Activated B cell treated with CpG ODN at 0.5 μM for 24 hours (primary cell): ENCODE measurements around the gene DYRK3. TPM values are rescaled to one million over a fixed set of nuclear protein-coding genes. Genes with fewer than 3 reads are reported as not detected.

ENCODE experiments used
- ATAC-seq: fragments of 200-7000 bp; cut with Tn5 transposase; one replicate; pipeline ENCODE4 v1.10.0; 2021; ENCODE audit warnings: low read depth, mild to moderate bottlenecking, moderate library complexity
- CTCF ChIA-PET: fragments of 350-600 bp; sonication (Branson Sonifier 250); formaldehyde crosslinking; loops from one replicate; lab custom pipeline; 2021; ENCODE audit warnings: antibody characterized with exemption; lab: Charles Lee
- POLR2A ChIA-PET: fragments of 350-600 bp; sonication (Branson Sonifier 250); formaldehyde crosslinking; loops from one replicate; lab custom pipeline; 2021; ENCODE audit warnings: antibody characterized with exemption; lab: Charles Lee
- DNase-seq: peaks from one replicate; pipeline ENCODE4 v3.0.0; 2022
- H3K27ac Mint-ChIP-seq: one replicate; pipeline ENCODE4 v1.8.0; 2020; ENCODE audit warnings: mixed read lengths
- H3K27me3 Mint-ChIP-seq: one replicate; pipeline ENCODE4 v1.8.0; 2021; ENCODE audit warnings: mixed read lengths
- H3K36me3 Mint-ChIP-seq: one replicate; pipeline ENCODE4 v1.8.0; 2021; ENCODE audit warnings: low read depth, mixed read lengths
- H3K4me1 Mint-ChIP-seq: one replicate; pipeline ENCODE4 v1.8.0; 2021; ENCODE audit warnings: mixed read lengths
- H3K4me3 Mint-ChIP-seq: one replicate; pipeline ENCODE4 v1.8.0; 2020; ENCODE audit warnings: mild to moderate bottlenecking, mixed read lengths
- H3K9me3 Mint-ChIP-seq: one replicate; pipeline ENCODE4 v1.8.0; 2020; ENCODE audit warnings: mixed read lengths
- intact Hi-C: fragments of 100-400 bp; cut with micrococcal nuclease; formaldehyde crosslinking; loops from one replicate; pipeline ENCODE4 v1.15.1; 2024
- total RNA-seq: library from RNA; stranded (reverse); gene quantifications from 2 replicates; pipeline ENCODE4 v1.2.3, GENCODE V29; 2022
- TF ChIP-seq, protein P1 (sequence below): fragments of 200-600 bp; IDR thresholded peaks from one replicate; pipeline ENCODE4 v1.8.0; 2022; ENCODE audit warnings: antibody characterized with exemption, mild to moderate bottlenecking

The DYRK3 gene
- total RNA-seq, 1 donor from 2014 or later, result 0.33 TPM

DNA sequence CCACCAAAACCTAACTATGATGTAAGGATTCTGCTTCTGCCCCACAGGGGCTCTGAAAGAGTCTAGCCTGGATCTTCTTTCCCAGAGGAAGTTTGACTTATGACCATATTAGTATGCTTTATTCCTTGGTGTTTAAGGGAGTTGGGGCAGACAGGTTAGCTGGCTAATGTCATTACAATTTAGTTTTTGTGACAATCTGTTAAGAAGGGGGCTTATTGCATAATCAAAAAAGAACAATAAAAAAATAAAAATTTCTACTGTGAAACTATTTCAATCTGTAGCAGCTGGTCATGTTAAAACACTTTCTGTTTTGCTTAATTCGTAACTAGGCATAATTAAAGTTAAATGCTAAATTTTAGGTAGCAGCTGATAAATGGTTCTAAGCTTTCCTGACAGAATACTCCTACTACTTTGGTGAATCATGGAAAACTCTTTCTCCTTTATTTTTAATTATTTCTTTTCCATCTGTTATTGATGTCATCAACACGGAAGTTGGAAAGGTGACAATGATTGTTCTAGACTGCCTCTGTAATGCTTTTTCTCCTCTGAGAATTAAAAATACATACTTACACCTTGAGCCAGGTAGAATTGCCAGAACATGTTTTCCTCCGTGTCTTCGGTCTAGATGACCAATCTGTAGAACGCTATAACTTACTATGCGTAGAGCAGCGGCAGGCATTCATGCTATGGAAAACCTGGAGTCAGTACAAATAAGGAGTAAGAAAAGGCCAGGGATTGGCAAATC, 18.6 kb downstream of the DYRK3 start:
- Mint-ChIP-seq H3K4me1 (peaks cover 13% of the 10 kb centered on the region), H3K27me3 (no peaks in the 10 kb centered on the region), H3K4me3 (no peak overlapping the region), H3K36me3 (no peaks in the 10 kb centered on the region), H3K27ac (no peak overlapping the region), H3K9me3 (no peaks in the 10 kb centered on the region)
- intact Hi-C loops, result no loop called here
- CTCF ChIA-PET, result interaction anchor here (1.2 to 3.6 kb wide), 4 partner anchors 10 to 328 kb away, joined by 3 to 19 read pairs (median 3); no protein-coding TSS in a partner anchor
- ATAC-seq (no peak), DNase-seq (no peak)
- POLR2A ChIA-PET, result no interaction called here
- TF ChIP-seq, protein P1, sequence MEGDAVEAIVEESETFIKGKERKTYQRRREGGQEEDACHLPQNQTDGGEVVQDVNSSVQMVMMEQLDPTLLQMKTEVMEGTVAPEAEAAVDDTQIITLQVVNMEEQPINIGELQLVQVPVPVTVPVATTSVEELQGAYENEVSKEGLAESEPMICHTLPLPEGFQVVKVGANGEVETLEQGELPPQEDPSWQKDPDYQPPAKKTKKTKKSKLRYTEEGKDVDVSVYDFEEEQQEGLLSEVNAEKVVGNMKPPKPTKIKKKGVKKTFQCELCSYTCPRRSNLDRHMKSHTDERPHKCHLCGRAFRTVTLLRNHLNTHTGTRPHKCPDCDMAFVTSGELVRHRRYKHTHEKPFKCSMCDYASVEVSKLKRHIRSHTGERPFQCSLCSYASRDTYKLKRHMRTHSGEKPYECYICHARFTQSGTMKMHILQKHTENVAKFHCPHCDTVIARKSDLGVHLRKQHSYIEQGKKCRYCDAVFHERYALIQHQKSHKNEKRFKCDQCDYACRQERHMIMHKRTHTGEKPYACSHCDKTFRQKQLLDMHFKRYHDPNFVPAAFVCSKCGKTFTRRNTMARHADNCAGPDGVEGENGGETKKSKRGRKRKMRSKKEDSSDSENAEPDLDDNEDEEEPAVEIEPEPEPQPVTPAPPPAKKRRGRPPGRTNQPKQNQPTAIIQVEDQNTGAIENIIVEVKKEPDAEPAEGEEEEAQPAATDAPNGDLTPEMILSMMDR, result no peak

DNA sequence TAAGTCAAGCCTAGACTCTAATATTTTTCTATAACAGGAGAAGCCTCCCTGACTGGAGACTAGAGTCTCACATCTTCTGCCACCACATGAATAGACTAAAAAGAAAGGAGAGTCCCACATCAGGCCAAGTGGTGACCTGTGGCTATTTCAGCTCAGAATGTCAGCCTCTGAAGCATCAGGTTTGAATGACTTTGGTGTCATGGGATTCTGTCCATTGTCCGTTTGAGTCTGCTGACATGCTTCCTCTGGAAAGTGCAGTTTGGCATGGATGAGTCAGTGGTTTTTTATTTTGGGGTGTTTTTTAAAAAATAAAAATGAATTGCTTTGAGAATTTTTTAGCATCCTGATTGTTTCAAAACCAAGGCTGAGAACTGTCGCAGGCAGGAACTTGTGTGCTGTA, 19.5 kb downstream of the DYRK3 start:
- TF ChIP-seq, protein P1, result no peak
- no peak for ATAC-seq
- POLR2A ChIA-PET, result interaction anchor here (1.0 kb wide), 1 partner anchor 89 kb away, joined by 3 read pairs; no protein-coding TSS in a partner anchor

DNA sequence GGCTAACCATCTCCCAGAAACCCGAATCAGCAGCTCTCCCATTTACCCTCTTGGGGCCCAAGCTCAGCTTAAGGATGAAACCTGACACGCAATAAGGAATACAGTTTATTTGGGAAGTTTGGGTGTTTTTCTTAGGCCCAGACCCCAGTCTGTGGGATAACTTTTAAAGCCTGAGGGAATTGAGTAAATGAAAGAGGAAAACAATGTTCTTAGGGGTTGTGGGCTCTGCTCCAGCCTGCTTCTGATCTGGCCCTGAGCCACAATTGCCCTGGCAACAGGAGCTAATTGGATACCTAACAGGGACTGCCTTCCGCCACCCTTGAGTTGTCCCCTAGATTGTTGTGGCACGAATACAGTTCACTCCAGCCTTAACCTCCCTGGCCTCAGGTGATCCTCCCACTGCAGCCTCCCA, 20.1 kb downstream of the DYRK3 start:
- ATAC-seq (no peak), DNase-seq (no peak)
- Mint-ChIP-seq H3K9me3 (no peaks in the 10 kb centered on the region), H3K27me3 (no peaks in the 10 kb centered on the region), H3K36me3 (no peaks in the 10 kb centered on the region), H3K27ac (no peak overlapping the region), H3K4me1 (peaks cover 13% of the 10 kb centered on the region), H3K4me3 (no peak overlapping the region)
- intact Hi-C loops, result no loop called here
- POLR2A ChIA-PET, result interaction anchor here (1.0 kb wide), 1 partner anchor 90 kb away, joined by 3 read pairs; no protein-coding TSS in a partner anchor
- TF ChIP-seq, protein P1, result no peak
- CTCF ChIA-PET, result interaction anchor here (1.2 to 3.6 kb wide), 2 partner anchors 9 to 325 kb away, joined by 4 to 19 read pairs; no protein-coding TSS in a partner anchor

More for the DNA sequence above, 19.5 kb downstream of the DYRK3 start:
- H3K4me3 Mint-ChIP-seq, result no peak overlapping the region
- no peaks in the 10 kb centered on the region for H3K27me3 Mint-ChIP-seq
- no peak for DNase-seq
- CTCF ChIA-PET, result interaction anchor here (3.6 kb wide), 1 partner anchor 9 kb away, joined by 19 read pairs; no protein-coding TSS in a partner anchor
- no peak overlapping the region for H3K27ac Mint-ChIP-seq
- H3K36me3 Mint-ChIP-seq, result no peaks in the 10 kb centered on the region
- H3K4me1 Mint-ChIP-seq, result peaks cover 13% of the 10 kb centered on the region
- intact Hi-C loops, result no loop called here
- no peaks in the 10 kb centered on the region for H3K9me3 Mint-ChIP-seq

DNA sequence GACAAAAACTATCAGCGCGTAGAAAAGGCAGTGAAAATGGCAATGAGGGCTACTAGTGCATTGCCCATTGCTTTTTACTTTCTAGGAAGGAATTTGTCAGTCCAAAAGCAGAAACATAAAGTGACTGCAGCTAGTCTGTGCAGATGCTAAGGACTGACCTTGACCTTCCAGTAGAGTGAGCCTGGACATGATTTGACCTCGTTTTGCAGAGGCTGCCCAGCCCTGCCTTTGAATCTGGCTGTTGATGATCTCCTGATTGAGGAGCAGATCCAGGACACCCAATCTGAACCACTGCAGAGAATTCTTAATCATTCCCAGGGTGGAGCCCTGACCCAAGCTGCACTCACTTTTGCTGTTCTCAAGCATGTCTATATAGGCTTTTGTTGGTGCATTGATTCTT, 21.6 kb downstream of the DYRK3 start:
- DNase-seq (no peak), ATAC-seq (no peak)
- peaks cover 13% of the 10 kb centered on the region for H3K4me1 Mint-ChIP-seq
- POLR2A ChIA-PET, result no interaction called here
- no peak overlapping the region for H3K4me3 Mint-ChIP-seq
- H3K27ac Mint-ChIP-seq, result no peak overlapping the region
- TF ChIP-seq, protein P1, result no peak
- CTCF ChIA-PET, result interaction anchor here (1.0 to 2.4 kb wide), 4 partner anchors 20 to 325 kb away, joined by 3 to 19 read pairs (median 8); partner anchors contain the start of gene DYRK3
- no peaks in the 10 kb centered on the region for H3K36me3 Mint-ChIP-seq
- H3K27me3 Mint-ChIP-seq, result no peaks in the 10 kb centered on the region
- intact Hi-C loops, result no loop called here
- no peaks in the 10 kb centered on the region for H3K9me3 Mint-ChIP-seq

DNA sequence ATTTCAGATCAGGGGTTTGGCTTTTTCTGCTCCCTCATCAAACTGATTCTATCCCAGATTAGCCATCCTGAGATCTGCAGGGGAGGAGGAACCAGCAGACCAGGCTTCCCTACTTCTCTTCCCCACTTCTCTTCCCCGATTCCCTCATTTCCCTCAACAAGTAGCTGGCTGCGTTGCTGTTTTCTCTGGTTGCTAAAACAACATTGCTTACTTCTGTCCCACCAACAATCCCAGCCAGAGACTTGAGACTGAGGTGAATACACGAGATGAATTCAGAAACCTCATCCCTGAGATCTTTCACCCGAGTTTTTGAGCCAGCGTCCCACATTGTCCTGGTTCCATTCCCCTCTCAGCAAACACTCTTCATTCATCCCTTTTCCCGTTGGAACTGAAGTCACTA, 22.4 kb downstream of the DYRK3 start:
- Mint-ChIP-seq H3K9me3 (no peaks in the 10 kb centered on the region), H3K27ac (no peak overlapping the region), H3K27me3 (peaks cover 1% of the 10 kb centered on the region), H3K4me1 (peaks cover 13% of the 10 kb centered on the region), H3K4me3 (no peak overlapping the region), H3K36me3 (no peaks in the 10 kb centered on the region)
- TF ChIP-seq, protein P1, result no peak
- intact Hi-C loops, result loop anchor here (1.0 to 2.0 kb wide), 4 partner anchors 69 to 325 kb away; no protein-coding TSS in a partner anchor
- ATAC-seq (no peak), DNase-seq (no peak)
- ChIA-PET POLR2A (interaction anchor here (0.9 kb wide), 1 partner anchor 251 kb away, joined by 3 read pairs; no protein-coding TSS in a partner anchor), CTCF (interaction anchor here (0.7 to 3.2 kb wide), 16 partner anchors 9 to 325 kb away, joined by 3 to 19 read pairs (median 4); partner anchors contain the start of gene DYRK3)
